GM19395 (cell line): ENCODE measurements around the gene CEP135.
"Not testable (repeated sequence)": the region's sequence is repeated elsewhere in the genome, so short reads cannot be mapped to it uniquely, and the experiment has no call there.

Experiments used
- ATAC-seq: cut with Tn5 transposase; IDR thresholded peaks from one replicate; pipeline ENCODE4 v1.9.1; 2021; ENCODE audit warnings: mild to moderate bottlenecking, moderate library complexity; ENCODE audit not compliant: unreplicated experiment

The CEP135 gene

GRCh38 chr4:55948726-55949481, at the start of gene CEP135:
CEP135 (plus strand) TSS chr4:55948945; CDS start chr4:55952131, 3,186 bp downstream.
- ATAC-seq, result peak; percentile 81

GRCh38 chr4:55902677-55903076, 46.1 kb upstream of the CEP135 start:
- no peak for ATAC-seq

- ATAC-seq, result no peak
These were observed 45.2 kb upstream of the CEP135 start for GRCh38 chr4:55903577-55903976.

GRCh38 chr4:55904576-55904975, 44.2 kb upstream of the CEP135 start:
- no peak for ATAC-seq

- no peak for ATAC-seq
These were observed 42.4 kb upstream of the CEP135 start for GRCh38 chr4:55906323-55906722.

GRCh38 chr4:55906989-55907388, 41.8 kb upstream of the CEP135 start:
- ATAC-seq, result no peak

- ATAC-seq, result no peak
These were observed 41.3 kb upstream of the CEP135 start for GRCh38 chr4:55907469-55907868.

GRCh38 chr4:55910140-55910539, 38.6 kb upstream of the CEP135 start:
- ATAC-seq, result no peak

- no peak for ATAC-seq
These were observed 36.5 kb upstream of the CEP135 start for GRCh38 chr4:55912249-55912648.

GRCh38 chr4:55920571-55920970, 28.2 kb upstream of the CEP135 start:
- no peak for ATAC-seq

GRCh38 chr4:55921093-55921492, 27.7 kb upstream of the CEP135 start:
- ATAC-seq, result no peak

GRCh38 chr4:55925241-55925640, 23.5 kb upstream of the CEP135 start:
- no peak for ATAC-seq

- no peak for ATAC-seq
These were observed 22.1 kb upstream of the CEP135 start for GRCh38 chr4:55926610-55927009.

GRCh38 chr4:55927803-55928437, 20.8 kb upstream of the CEP135 start:
- no peak for ATAC-seq

GRCh38 chr4:55928846-55929245, 19.9 kb upstream of the CEP135 start:
- ATAC-seq, result no peak

- no peak for ATAC-seq
These were observed 17.7 kb upstream of the CEP135 start for GRCh38 chr4:55931043-55931442.

GRCh38 chr4:55931833-55932232, 16.9 kb upstream of the CEP135 start:
- no peak for ATAC-seq

GRCh38 chr4:55932511-55932910, 16.2 kb upstream of the CEP135 start:
- no peak for ATAC-seq

GRCh38 chr4:55933611-55934010, 15.1 kb upstream of the CEP135 start:
- ATAC-seq, result no peak

GRCh38 chr4:55935907-55936306, 12.8 kb upstream of the CEP135 start:
- ATAC-seq, result not testable (repeated sequence)

GRCh38 chr4:55938481-55938880, 10.3 kb upstream of the CEP135 start:
- ATAC-seq, result no peak

- ATAC-seq, result no peak
These were observed 9.3 kb upstream of the CEP135 start for GRCh38 chr4:55939421-55939820.
